ENCODE data around the gene ZNF562.

Gene ZNF562

DNA sequence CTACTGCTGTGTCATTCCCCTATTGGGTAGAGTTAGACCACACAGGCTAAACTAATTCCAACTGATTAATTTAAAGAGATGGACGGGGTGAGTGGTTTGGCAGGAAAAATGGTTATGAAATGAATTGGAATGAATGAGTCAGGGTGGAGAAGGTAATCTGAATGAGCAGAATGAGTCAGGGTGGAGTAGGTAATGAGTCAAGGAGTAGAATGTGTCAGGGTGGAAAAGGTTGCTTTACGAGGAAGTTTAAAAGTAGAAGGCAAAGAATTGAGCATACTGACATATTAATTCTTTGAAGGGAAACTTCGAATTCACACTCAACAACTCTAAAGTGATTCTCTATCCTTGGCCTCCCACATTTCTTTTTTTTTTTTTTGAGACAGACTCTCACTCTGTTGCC, 77.9 kb downstream of the ZNF562 start:
- TF ChIP-seq, protein P1, sequence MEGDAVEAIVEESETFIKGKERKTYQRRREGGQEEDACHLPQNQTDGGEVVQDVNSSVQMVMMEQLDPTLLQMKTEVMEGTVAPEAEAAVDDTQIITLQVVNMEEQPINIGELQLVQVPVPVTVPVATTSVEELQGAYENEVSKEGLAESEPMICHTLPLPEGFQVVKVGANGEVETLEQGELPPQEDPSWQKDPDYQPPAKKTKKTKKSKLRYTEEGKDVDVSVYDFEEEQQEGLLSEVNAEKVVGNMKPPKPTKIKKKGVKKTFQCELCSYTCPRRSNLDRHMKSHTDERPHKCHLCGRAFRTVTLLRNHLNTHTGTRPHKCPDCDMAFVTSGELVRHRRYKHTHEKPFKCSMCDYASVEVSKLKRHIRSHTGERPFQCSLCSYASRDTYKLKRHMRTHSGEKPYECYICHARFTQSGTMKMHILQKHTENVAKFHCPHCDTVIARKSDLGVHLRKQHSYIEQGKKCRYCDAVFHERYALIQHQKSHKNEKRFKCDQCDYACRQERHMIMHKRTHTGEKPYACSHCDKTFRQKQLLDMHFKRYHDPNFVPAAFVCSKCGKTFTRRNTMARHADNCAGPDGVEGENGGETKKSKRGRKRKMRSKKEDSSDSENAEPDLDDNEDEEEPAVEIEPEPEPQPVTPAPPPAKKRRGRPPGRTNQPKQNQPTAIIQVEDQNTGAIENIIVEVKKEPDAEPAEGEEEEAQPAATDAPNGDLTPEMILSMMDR (IDR thresholded peaks at IDR 0.05; ENCODE audit: borderline replicate concordance, extremely low read depth, low read length, poor library complexity, severe bottlenecking), result no peak
- no peak for TF ChIP-seq EZH2 (IDR thresholded peaks at IDR 0.05; ENCODE audit: borderline replicate concordance, low read depth, low read length, severe bottlenecking)
- H3K27me3 ChIP-seq (ENCODE audit: insufficient read depth, low read length, poor library complexity), result no peaks in the 10 kb centered on the region
- H3K4me3 ChIP-seq (ENCODE audit: low read depth in 1 of 2, low read length in 2 of 2), result no peak overlapping the region
- no peaks in the 10 kb centered on the region for H4K20me1 ChIP-seq (ENCODE audit: insufficient read depth, low read length)
- no peaks in the 10 kb centered on the region for H3K4me1 ChIP-seq (ENCODE audit: insufficient read depth, low read length)
- no peak overlapping the region for H2AFZ ChIP-seq (ENCODE audit: low read depth, low read length)
- ATAC-seq (ENCODE audit: insufficient read depth, low read depth) (no peak), DNase-seq (no peak)
- H3K9me3 ChIP-seq (ENCODE audit: insufficient read depth, low read length, severe bottlenecking), result peaks cover 14% of the 10 kb centered on the region
- no peak overlapping the region for H3K4me2 ChIP-seq (ENCODE audit: insufficient read depth, low read length)
- no peaks in the 10 kb centered on the region for H3K36me3 ChIP-seq (ENCODE audit: insufficient read depth, low read length)
- no peak overlapping the region for H3K9ac ChIP-seq (ENCODE audit: low read depth, low read length)
- no peak overlapping the region for H3K27ac ChIP-seq (ENCODE audit: low read length)
- no peaks in the 10 kb centered on the region for H3K79me2 ChIP-seq (ENCODE audit: insufficient read depth, low read length)

Measured in DND-41 (cell line).